ENCODE measurements around the gene DDX18.

Gene DDX18

GRCh38 chr2:117850461-117850860 lies 36.0 kb downstream of the DDX18 start:
- Histone ChIP-seq H3K4me3 (ENCODE audit: low read length) (no peak overlapping the region), H2AFZ (ENCODE audit: low read depth, low read length) (no peak overlapping the region), H3K4me1 (ENCODE audit: insufficient read depth, low read length) (no peaks in the 10 kb centered on the region), H3K36me3 (ENCODE audit: insufficient read depth, low read length) (no peaks in the 10 kb centered on the region), H3K27me3 (ENCODE audit: insufficient read depth, low read length) (no peaks in the 10 kb centered on the region), H3K9me3 (ENCODE audit: low read length) (no peaks in the 10 kb centered on the region)

GRCh38 chr2:117851969-117852368 lies 37.5 kb downstream of the DDX18 start:
- Histone ChIP-seq H3K36me3 (ENCODE audit: insufficient read depth, low read length) (no peaks in the 10 kb centered on the region), H2AFZ (ENCODE audit: low read depth, low read length) (no peak overlapping the region), H3K27me3 (ENCODE audit: insufficient read depth, low read length) (no peaks in the 10 kb centered on the region), H3K4me3 (ENCODE audit: low read length) (no peak overlapping the region), H3K4me1 (ENCODE audit: insufficient read depth, low read length) (no peaks in the 10 kb centered on the region), H3K9me3 (ENCODE audit: low read length) (no peaks in the 10 kb centered on the region)

- Histone ChIP-seq H3K9me3 (ENCODE audit: low read length) (no peaks in the 10 kb centered on the region), H3K36me3 (ENCODE audit: insufficient read depth, low read length) (no peaks in the 10 kb centered on the region), H3K27me3 (ENCODE audit: insufficient read depth, low read length) (no peaks in the 10 kb centered on the region), H3K4me3 (ENCODE audit: low read length) (no peak overlapping the region), H3K4me1 (ENCODE audit: insufficient read depth, low read length) (no peaks in the 10 kb centered on the region), H2AFZ (ENCODE audit: low read depth, low read length) (no peak overlapping the region)
These were observed 38.8 kb downstream of the DDX18 start for GRCh38 chr2:117853316-117853715.

DNA sequence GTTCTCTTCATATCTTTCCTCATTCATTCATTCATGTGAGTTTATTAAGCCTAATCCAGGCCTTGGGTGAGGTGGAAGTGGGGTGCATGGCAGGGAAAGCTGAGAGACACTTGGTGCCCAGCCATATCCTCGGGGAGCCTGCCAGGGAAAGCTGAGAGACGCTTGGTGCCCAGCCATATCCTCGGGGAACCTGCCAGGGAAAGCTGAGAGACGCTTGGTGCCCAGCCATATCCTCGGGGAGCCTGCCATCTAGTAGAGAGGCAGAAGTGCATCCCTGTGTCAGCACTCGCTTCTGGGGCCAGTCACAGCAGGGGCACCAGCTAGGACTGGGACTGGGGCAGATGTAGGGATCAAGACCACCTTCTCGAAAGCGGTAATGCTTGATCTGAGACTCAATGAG lies 39.4 kb downstream of the DDX18 start:
- Histone ChIP-seq H2AFZ (ENCODE audit: low read depth, low read length) (no peak overlapping the region), H3K27me3 (ENCODE audit: insufficient read depth, low read length) (no peaks in the 10 kb centered on the region), H3K36me3 (ENCODE audit: insufficient read depth, low read length) (no peaks in the 10 kb centered on the region), H3K4me3 (ENCODE audit: low read length) (no peak overlapping the region), H3K4me1 (ENCODE audit: insufficient read depth, low read length) (no peaks in the 10 kb centered on the region), H3K9me3 (ENCODE audit: low read length) (no peaks in the 10 kb centered on the region)

GRCh38 chr2:117854610-117855009 lies 40.1 kb downstream of the DDX18 start:
- Histone ChIP-seq H3K9me3 (ENCODE audit: low read length) (no peaks in the 10 kb centered on the region), H3K4me1 (ENCODE audit: insufficient read depth, low read length) (no peaks in the 10 kb centered on the region), H3K27me3 (ENCODE audit: insufficient read depth, low read length) (no peaks in the 10 kb centered on the region), H2AFZ (ENCODE audit: low read depth, low read length) (no peak overlapping the region), H3K4me3 (ENCODE audit: low read length) (no peak overlapping the region), H3K36me3 (ENCODE audit: insufficient read depth, low read length) (no peaks in the 10 kb centered on the region)

DNA sequence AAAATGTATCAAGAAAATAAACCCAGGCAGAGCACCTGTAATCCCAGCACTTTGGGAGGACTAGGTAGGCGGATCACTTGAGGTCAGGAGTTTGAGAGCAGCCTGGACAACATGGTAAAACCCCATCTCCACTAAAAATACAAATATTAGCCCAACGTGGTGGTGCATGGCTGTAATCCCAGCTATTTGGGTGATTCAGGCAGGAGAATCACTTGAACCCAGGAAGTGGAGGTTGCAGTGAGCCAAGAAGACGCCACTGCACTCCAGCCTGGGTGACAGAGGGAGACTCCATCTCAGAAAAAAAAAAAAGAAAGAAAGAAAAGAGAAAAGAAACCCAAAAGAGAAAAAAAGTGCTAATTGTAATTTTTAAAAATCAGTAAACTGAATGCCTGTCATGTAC lies 41.4 kb downstream of the DDX18 start:
- Histone ChIP-seq H2AFZ (ENCODE audit: low read depth, low read length) (no peak overlapping the region), H3K36me3 (ENCODE audit: insufficient read depth, low read length) (no peaks in the 10 kb centered on the region), H3K9me3 (ENCODE audit: low read length) (no peaks in the 10 kb centered on the region), H3K4me3 (ENCODE audit: low read length) (no peak overlapping the region), H3K4me1 (ENCODE audit: insufficient read depth, low read length) (no peaks in the 10 kb centered on the region), H3K27me3 (ENCODE audit: insufficient read depth, low read length) (no peaks in the 10 kb centered on the region)

DNA sequence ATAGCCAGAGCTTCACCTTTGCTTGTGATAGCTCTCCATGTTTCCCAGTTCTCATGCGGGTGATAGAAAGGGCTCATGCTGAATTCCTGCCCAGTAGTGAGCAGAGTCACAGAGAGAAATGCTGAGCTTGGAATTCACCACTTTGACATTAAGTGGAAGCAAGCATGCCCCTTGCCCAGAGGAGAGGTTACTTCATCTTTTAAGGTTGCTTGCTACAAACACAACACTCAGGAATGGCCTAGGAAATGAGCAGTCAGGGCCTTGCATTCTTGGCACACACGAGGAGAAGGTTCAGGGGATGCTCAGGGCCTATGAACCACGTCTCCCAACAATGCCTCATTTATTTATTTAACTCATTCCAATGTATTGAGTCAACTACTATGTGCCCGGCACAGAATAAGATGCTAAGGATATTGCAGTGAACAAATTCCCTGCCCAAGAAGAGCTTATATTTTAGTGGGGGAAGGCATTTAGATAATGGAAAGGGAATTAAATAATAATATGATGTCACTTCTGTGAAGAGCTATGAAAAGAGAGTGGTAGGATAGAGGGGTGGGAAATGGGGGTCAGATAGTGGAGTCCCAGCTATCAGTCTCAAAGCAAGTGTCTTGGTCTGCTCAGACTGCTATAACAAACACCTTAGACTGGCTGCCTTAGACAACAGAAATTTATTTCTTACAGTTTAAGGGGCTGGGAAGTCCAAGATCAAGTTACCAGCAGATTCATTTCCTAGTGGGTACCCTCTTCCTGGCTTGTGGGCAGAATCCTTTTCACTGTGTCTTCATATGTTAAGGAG lies 42.1 kb downstream of the DDX18 start:
- Histone ChIP-seq H3K4me3 (ENCODE audit: low read length) (no peak overlapping the region), H3K27me3 (ENCODE audit: insufficient read depth, low read length) (no peaks in the 10 kb centered on the region), H3K36me3 (ENCODE audit: insufficient read depth, low read length) (no peaks in the 10 kb centered on the region), H2AFZ (ENCODE audit: low read depth, low read length) (no peak overlapping the region), H3K4me1 (ENCODE audit: insufficient read depth, low read length) (no peaks in the 10 kb centered on the region), H3K9me3 (ENCODE audit: low read length) (no peaks in the 10 kb centered on the region)

DNA sequence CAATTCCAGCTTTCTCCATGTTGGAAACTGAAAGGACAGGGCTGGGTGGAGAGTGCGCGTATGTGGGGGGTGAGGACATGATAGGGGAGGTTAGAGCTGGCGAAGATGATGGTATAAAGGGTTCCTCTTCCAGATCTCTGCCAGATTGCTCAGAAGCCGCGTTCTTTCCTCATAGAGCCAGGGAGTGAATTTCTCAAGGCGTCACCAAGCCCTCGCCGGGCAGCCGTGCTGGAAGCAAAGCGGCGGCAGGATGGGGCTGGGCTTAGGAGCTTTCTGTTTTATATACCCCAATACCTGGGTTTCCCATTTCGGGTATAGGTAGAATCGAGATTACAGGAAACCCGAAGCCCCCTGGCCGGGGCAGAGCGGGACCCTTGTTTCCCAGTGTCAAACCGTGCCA lies 43.8 kb downstream of the DDX18 start:
- Histone ChIP-seq H3K36me3 (ENCODE audit: insufficient read depth, low read length) (no peaks in the 10 kb centered on the region), H3K4me3 (ENCODE audit: low read length) (no peak overlapping the region), H3K4me1 (ENCODE audit: insufficient read depth, low read length) (no peaks in the 10 kb centered on the region), H3K9me3 (ENCODE audit: low read length) (no peaks in the 10 kb centered on the region), H2AFZ (ENCODE audit: low read depth, low read length) (no peak overlapping the region), H3K27me3 (ENCODE audit: insufficient read depth, low read length) (no peaks in the 10 kb centered on the region)

DNA sequence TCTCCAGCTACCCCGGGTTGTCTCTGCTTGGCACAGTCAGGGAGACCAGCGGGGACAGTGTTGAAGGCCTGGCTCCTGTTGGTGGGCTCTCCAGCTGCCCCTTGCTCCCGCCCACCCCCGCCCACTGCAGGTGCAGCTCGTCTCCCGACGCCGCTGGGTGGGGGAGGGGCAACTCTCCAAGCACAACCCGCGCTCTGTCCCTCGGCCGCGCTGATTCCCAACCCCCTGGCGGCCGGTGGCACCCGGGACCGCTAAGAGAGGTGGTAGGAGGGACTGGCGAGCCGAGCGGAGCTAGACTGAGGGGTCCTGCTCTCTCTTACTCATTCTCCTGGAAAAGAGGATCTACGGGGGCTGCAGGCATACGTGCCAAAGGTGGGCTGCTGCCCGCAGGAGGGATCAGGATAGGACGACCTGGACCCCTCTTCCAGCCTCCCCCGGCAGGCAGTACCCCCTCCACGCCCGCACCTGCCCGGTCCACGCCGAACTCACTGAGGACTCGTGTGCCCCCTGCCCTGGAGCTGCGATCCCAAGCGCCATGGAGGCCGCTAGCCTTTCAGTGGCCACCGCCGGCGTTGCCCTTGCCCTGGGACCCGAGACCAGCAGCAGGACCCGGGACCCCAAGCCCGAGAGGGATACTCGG lies 44.5 kb downstream of the DDX18 start:
- Histone ChIP-seq H3K4me3 (ENCODE audit: low read length) (no peak overlapping the region), H3K4me1 (ENCODE audit: insufficient read depth, low read length) (no peaks in the 10 kb centered on the region), H2AFZ (ENCODE audit: low read depth, low read length) (no peak overlapping the region), H3K9me3 (ENCODE audit: low read length) (no peaks in the 10 kb centered on the region), H3K27me3 (ENCODE audit: insufficient read depth, low read length) (no peaks in the 10 kb centered on the region), H3K36me3 (ENCODE audit: insufficient read depth, low read length) (no peaks in the 10 kb centered on the region)

DNA sequence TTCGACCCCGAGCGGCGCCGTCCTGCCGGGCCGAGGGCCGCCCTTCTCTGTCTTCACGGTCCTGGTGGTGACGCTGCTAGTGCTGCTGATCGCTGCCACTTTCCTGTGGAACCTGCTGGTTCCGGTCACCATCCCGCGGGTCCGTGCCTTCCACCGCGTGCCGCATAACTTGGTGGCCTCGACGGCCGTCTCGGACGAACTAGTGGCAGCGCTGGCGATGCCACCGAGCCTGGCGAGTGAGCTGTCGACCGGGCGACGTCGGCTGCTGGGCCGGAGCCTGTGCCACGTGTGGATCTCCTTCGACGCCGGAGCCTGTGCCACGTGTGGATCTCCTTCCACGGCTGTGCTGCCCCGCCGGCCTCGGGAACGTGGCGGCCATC lies 45.0 kb downstream of the DDX18 start:
- H3K9me3 ChIP-seq (ENCODE audit: low read length): no peaks in the 10 kb centered on the region
- no peak overlapping the region for H3K4me3 ChIP-seq (ENCODE audit: low read length)
- H2AFZ ChIP-seq (ENCODE audit: low read depth, low read length): no peak overlapping the region
- no peaks in the 10 kb centered on the region for H3K36me3 ChIP-seq (ENCODE audit: insufficient read depth, low read length)
- H3K4me1 ChIP-seq (ENCODE audit: insufficient read depth, low read length): no peaks in the 10 kb centered on the region
- H3K27me3 ChIP-seq (ENCODE audit: insufficient read depth, low read length): no peaks in the 10 kb centered on the region

DNA sequence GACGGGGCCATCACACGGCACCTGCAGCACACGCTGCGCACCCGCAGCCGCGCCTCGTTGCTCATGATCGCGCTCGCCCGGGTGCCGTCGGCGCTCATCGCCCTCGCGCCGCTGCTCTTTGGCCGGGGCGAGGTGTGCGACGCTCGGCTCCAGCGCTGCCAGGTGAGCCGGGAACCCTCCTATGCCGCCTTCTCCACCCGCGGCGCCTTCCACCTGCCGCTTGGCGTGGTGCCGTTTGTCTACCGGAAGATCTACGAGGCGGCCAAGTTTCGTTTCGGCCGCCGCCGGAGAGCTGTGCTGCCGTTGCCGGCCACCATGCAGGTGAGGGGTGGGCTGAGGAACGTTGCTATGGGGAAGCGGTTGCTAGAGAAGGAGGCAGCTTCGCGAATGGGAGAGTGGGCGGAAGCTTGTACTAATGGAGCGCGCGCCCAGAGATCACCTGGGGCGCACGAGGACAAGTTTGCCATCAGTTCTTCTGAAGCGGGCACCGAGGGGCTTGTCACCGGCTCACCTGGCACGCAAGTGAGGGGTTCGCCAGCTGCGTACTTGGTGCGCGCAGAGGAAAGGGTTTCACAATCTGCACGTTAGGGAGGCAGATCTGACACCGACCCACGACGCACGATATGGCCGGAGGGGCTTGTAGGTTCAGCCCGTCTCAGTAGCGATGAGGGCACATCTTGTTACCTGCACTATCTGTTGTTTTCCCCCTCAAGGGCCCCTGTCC lies 45.6 kb downstream of the DDX18 start:
- Histone ChIP-seq H3K4me3 (ENCODE audit: low read length) (no peak overlapping the region), H3K9me3 (ENCODE audit: low read length) (no peaks in the 10 kb centered on the region), H3K4me1 (ENCODE audit: insufficient read depth, low read length) (no peaks in the 10 kb centered on the region), H3K27me3 (ENCODE audit: insufficient read depth, low read length) (no peaks in the 10 kb centered on the region), H2AFZ (ENCODE audit: low read depth, low read length) (no peak overlapping the region), H3K36me3 (ENCODE audit: insufficient read depth, low read length) (no peaks in the 10 kb centered on the region)

- Histone ChIP-seq H2AFZ (ENCODE audit: low read depth, low read length) (no peak overlapping the region), H3K36me3 (ENCODE audit: insufficient read depth, low read length) (no peaks in the 10 kb centered on the region), H3K9me3 (ENCODE audit: low read length) (no peaks in the 10 kb centered on the region), H3K4me1 (ENCODE audit: insufficient read depth, low read length) (no peaks in the 10 kb centered on the region), H3K27me3 (ENCODE audit: insufficient read depth, low read length) (no peaks in the 10 kb centered on the region), H3K4me3 (ENCODE audit: low read length) (no peak overlapping the region)
These were observed 48.0 kb downstream of the DDX18 start for GRCh38 chr2:117862459-117862858.

DNA sequence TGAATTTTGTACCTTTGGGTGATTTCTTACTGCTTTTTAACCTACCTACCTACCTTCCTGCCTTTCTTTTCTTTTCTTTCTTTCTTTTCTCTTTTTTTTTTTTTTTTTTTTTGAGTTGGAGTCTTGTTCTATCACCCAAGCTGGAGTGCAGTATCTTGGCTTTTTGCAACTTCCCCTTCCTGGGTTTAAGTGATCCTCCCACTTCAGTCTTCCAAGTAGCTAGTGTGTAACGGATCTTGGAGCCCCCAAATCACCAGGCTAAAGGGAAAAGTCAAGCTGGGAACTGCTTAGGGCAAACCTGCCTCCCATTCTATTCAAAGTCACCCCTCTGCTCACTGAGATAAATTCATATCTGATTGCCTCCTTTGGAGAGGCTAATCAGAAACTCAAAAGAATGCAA lies 61.3 kb downstream of the DDX18 start:
- H3K4me1 ChIP-seq (ENCODE audit: insufficient read depth, low read length): no peaks in the 10 kb centered on the region
- no peak overlapping the region for H3K4me3 ChIP-seq (ENCODE audit: low read length)
- no peaks in the 10 kb centered on the region for H3K9me3 ChIP-seq (ENCODE audit: low read length)
- no peaks in the 10 kb centered on the region for H3K27me3 ChIP-seq (ENCODE audit: insufficient read depth, low read length)
- no peaks in the 10 kb centered on the region for H3K36me3 ChIP-seq (ENCODE audit: insufficient read depth, low read length)
- no peak overlapping the region for H2AFZ ChIP-seq (ENCODE audit: low read depth, low read length)

Data from neuron (in vitro differentiated cells).